HG02970 (cell line): Measurements from ENCODE around the gene MS4A6E.
"Not testable (repeated sequence)": the region's sequence is repeated elsewhere in the genome, so short reads cannot be mapped to it uniquely, and the experiment has no call there.

ENCODE experiments used
- ATAC-seq: cut with Tn5 transposase; IDR thresholded peaks from one replicate; pipeline ENCODE4 v1.9.1; 2021; ENCODE audit warnings: mild to moderate bottlenecking, moderate library complexity, moderate number of reproducible peaks; ENCODE audit not compliant: unreplicated experiment, low FRiP score

The MS4A6E gene, protein sequence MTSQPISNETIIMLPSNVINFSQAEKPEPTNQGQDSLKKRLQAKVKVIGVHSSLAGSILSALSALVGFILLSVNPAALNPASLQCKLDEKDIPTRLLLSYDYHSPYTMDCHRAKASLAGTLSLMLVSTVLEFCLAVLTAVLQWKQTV

DNA sequence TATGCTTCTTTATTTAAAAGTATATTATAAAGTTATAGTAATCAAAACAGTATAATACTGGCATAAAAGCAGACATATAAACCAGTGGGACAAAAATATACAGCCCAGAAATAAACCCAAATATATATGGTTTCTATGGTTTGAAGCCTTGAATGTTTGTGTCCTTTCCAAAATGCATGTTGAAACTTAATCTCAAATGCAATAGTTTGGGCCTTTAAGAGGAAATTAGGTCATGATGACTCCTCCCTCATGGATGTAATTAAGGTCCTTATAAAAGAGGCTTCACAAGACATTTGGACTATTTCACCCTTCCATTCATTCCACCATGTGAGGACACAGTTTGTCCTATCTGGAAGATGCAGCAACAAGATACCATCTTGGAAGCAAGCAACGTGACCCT is at the start of gene MS4A6E:
MS4A6E (plus strand) TSS at position 301 of the 400 bp plus-strand sequence. CDS start 7,641 bp downstream, outside the sequence.
- ATAC-seq = no peak

DNA sequence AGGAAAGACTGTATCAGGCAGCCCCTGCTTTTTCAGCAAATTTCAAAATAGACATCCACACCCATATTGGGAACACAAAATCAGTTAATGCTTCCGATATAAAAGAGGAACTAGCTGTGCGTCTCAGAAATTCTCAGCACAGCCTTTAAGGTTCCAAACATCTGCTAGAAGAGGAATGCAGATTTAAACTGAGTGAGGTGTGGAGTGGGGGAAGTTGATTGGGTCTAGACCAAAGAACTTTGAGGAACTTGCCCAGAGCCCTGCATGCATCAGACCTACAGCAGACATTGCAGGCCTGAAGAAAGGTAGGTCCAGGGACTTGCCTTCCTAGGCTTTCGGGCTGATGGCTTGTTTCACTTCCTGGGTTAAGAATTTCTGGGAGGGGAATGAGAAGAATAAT is 46.6 kb upstream of the MS4A6E start, which contains the start of gene MS4A4A:
MS4A4A (plus strand) TSS at position 255 of the 400 bp plus-strand sequence; CDS start at position 265, 10 bp downstream.
- no peak for ATAC-seq

DNA sequence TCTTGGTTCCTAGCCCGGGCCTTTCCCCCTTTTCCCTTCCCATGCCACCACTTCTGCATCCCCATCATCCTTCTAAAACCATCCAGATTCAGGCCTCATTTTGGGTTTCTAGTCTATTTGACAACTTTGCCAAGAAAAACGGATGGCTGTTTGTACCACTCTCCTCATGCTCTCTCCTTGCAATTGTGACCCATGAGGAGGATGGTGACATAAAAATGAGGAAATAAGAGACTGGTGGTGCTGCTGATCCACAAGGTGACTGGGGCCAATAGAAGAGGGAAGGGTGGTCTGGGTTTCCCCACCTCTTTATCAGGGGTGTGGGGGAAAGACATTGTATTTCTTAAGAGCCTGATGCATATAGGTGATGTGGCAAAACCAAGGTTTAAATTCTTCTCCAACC is 45.6 kb upstream of the MS4A6E start:
- ATAC-seq = no peak

DNA sequence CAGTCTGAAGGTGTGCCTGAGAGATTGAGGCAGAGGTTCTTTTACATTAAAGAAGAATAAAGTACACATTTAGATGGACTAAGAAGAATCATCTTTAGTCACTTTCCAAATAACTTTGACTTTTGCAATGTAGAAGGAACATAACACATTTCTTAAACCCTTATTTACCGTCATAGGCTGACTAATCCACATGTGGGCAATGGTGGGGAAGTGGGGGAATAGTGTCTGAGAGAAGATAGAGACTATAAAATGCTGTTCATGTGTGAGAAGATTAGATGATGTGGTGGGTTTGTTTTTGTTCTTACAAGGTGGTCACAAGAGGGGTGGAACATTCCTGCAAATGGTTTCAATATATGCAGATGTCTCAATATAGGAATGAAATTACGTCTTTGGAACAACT is 44.8 kb upstream of the MS4A6E start:
- no peak for ATAC-seq

DNA sequence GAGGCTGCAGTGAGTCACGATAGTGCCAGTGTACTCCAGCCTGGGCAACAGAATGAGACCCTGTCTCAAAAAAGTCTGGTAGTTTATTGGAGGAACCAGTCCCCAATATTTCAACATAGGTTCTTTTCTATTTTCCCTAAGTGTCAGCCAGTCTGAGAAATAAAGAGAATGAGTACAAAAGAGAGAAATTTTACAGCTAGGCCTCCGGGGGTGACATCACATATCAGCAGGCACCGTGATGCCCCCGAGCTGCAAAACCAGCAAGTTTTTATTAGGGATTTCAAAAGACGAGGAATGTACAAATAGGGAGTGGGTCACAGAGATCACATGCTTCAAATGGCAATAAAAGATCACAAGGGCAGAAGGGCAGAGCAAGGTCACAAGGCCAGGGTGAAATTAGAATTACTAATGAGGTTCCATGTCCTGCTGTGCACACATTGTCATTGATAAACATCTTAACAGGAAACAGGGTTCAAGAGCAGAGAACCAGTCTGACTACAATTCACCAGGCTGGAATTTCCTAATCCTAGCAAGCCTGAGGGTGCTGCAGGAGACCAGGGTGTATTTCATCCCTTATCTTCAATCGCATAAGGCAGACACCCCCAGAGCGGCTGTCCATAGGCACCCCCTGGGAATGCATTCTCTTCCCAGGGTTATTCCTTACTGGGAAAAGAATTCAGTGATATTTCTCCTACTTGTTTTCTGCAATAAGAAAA is 41.5 kb upstream of the MS4A6E start:
- ATAC-seq = not testable (repeated sequence)

DNA sequence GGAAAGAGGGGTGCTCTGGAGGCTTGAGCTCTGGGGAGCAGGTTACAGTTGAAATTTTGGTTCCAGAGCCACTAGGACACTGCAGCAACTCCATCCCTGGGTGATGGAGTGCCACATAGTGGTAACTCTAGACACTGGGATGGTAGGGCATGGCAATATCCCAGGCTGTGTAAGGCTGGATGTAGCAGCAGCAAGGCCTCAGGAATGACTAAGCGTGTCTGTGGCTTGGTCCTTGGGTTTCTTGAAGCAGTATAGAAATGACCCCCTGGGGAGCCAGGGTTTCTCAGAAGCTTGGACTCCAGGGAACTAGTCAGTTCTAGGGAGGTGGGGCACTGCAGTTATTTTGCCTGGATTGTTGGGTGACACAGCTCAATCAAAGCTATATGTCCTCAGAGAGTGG is 38.5 kb upstream of the MS4A6E start:
- ATAC-seq = no peak

DNA sequence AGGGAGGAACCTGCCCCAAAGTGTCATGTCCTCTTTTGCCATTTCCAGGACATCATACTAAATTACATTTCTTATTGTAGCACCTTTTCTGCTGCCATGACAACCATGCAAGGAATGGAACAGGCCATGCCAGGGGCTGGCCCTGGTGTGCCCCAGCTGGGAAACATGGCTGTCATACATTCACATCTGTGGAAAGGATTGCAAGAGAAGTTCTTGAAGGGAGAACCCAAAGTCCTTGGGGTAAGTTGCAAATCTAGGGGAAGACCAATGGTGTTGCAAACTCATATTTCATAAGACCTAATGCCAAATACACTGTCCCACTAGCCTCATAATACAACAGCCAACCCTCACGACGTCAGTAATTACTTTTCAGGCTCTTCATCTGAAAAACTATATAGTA is 34.9 kb upstream of the MS4A6E start:
- no peak for ATAC-seq

DNA sequence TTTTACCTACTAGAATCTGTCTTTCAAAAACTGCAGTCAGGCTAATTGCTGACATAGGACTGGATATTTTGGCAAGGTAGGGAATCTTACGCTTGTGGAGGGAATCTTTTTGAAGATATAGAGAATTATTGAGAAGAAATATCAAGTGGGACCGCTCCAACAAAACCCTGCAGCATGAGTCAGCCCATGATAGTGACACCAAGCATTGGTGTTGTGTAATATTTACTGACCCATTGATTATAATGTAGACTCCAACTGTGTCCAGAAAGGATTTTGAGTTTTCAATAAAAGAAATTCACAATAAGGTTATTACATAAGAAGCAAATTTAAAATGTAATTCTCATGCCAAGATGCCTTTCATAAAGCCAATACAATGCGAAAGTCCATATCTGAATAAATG is 25.9 kb upstream of the MS4A6E start:
- ATAC-seq = no peak

DNA sequence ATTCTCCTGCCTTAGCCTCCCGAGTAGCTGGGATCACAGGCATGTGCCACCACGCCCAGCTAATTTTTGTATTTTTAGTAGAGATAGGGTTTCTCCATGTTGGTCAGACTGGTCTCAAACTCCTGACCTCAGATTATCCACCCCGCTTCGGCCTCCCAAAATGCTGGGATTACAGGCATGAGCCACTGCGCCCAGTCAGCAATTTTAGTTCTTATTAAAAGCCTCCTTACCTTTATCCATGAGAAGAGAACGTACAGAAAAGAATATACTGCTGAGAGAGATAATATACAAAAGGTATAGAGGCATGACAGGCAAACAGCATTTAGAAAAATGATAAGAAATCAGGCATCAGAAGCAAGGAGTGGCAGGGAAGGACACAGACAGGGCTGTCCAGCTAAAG is 25.2 kb upstream of the MS4A6E start:
- not testable (repeated sequence) for ATAC-seq

DNA sequence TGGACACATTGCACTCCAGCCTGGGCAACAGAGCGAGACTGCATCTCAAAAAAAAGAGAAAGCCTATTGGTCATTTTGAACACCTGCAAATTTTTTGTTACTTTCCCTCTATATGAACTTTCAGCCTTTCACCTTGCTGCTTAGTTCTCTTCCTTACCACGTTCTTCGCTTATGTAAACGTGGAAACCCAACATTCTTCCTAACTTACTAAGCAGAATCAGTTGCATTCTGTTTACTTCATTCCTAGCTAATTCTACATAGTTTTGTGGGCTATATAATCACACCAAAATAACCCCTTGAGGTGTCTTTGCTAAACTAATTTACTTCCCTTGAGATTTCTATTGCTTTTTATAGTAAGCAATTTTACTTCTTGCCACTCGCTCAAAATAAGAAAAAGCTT is 23.4 kb upstream of the MS4A6E start:
- ATAC-seq = no peak

DNA sequence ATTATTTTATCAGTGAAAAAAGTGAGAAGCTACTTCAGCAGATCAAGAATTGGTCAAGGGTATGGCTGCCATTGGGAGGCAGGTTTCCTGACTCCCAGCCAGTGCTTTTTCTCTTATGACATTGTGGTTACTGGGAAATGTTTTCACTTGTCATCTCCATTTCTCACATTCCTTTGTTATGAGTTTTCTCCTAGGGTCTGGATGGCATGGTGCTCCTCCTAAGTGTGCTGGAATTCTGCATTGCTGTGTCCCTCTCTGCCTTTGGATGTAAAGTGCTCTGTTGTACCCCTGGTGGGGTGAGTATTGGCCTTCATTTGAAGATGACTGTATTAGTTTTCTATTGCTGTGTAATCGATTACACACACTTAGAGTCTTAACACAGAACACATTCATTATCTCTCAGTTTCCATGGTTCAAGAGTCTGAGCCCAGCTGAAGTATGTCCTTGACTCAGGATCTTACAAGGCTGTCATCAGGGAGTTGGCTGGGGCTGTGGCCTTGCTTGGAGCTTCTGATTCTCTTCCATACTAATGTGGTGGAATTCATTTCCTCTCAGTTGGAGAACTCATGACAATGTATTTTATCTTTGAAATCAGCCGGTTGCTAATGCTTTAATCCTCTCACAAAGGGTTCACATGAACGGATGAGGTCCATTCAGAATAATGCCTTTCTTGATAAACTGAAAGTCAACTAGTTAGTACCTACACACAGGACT is 21.0 kb upstream of the MS4A6E start:
- ATAC-seq = no peak

DNA sequence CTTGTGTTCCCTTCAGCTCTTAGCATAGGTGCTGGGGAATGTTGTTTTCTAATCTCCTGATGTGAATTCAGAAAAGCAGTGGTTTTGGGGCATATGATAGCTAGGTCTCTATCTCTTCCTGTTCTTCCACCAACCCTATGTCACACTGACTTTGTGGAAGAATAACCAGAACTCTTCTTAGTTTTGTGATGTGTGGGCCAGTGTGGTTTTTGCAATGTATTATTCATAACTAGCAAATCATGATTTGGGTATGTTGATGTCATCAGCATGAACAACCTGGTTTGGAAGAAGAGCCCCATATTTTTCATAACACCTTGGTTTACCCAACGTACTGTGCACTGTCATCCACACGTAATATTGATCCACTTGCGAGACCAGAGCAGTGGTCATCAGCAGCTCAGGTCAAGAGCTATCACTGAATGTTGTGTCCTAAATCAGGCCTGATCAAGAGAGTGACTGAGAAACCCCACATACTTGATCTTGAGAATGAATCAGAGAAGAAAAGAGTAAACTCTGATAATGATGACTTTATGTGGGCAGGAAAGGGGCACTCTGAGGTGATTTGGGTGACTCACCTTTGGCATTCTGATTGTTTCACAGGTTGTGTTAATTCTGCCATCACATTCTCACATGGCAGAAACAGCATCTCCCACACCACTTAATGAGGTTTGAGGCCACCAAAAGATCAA is 19.4 kb upstream of the MS4A6E start:
- ATAC-seq = no peak

DNA sequence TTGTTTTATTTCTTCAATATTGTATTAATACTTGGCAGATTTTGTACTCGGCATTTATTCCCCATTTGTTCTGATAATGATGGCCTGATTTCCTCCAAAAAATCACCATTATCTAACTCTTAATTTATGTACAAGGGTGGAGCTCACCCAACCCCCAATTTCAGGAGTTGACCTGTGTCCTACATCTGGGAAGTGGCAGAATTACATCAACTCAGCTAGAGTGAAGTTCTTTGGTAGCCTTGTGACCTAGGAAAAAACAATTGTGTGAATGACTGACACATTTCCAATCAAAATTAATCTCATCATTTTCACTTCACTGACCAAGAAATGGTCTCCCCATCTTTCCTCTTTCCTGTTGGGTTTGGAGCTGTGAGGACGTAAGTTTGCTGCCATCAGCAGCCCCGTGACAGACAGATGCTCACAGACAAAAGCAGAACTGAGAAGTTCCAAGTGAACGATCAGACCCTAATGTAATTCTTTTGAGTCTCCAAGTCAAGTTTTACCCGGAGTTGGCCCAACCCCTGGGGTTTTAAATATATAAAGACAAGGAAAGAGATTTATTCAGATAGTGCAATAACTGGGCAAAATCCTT is 16.6 kb upstream of the MS4A6E start:
- no peak for ATAC-seq

DNA sequence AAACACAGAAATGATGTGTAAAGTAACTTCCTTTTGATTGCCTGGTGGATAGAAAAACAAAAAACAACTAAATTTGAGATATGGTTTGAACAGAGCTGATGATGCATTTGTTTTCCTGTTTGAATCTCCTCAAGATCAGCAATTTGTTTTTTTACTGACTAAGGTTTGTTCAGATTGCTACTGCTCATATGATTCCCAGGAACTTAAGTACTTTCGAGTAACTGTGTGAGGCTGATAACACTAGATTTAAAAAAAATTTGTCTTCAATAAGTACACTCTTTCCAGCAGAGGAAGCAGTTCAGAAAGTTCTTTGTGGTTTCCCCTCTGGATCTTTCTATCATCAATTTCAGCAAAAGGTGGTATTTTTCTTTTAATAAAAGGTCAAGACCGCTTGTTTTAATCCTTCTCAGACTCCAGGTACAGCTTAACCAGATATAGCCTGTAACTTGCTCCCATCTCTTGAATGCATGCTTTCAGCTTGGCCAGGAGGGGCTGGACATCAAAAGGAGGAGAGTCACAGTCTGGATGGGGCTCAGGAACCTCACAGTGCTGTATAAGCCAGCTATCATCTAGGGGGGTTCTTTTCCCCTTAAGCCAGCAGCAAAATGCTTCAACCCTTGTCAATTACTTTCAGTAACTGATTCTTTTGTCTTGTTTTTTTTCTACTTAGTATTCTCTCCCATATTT is 12.3 kb upstream of the MS4A6E start:
- no peak for ATAC-seq

DNA sequence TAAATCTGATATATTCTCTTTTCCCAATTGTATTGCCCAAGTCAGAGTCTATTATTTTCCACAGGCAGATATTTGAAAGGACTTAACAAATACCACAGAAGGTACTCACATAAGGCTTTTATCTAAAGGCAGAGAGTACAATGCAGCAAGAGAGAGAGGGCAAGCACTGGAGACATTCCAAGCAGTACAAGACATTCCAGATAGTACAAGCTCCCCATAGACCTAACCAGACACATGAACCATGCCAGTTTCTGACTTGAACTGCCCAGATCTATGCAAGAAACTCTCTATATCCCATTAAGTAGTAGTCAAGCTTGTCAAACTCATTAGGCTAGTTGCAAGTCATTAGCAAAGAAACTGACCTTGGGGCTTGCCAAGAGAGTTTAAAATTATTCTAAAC is 11.2 kb upstream of the MS4A6E start:
- ATAC-seq = no peak

DNA sequence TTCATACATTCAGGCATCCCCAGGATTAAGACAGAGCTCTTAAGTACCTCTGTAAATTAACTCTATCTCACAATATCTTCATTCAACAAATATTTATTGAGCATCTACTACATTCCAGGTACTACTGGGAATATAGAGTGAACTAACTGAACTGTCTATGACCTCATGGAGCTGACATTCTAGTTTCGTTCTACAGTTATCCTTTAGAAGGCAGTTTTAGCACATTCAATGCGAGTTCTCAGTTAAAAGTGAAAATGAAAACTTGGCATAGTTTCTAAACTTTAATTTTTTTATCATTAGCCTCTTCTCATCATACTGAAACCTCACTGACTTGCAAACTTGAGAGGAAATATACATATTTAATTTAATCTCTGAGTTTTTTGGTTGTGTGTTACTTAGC is 10.7 kb upstream of the MS4A6E start:
- ATAC-seq = no peak

DNA sequence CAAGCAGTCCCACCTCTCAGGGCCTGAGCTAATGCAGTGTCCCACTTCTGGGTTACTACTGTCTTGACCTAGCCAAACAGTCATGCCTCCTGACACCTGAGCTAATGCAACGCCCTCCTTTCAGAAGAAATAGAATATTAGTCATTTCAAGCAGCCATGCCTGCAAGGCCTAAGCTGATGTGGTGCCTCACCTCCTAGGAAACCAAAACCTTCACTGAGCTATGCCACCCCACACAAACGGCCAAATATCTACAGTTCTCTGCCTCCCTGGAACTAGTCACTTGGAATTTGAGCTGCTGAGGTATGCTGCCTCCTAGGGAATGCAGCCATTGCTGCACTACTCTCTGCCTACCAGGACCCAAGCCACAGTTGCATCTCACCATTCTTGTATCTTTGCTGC is 8.3 kb upstream of the MS4A6E start:
- ATAC-seq = no peak

DNA sequence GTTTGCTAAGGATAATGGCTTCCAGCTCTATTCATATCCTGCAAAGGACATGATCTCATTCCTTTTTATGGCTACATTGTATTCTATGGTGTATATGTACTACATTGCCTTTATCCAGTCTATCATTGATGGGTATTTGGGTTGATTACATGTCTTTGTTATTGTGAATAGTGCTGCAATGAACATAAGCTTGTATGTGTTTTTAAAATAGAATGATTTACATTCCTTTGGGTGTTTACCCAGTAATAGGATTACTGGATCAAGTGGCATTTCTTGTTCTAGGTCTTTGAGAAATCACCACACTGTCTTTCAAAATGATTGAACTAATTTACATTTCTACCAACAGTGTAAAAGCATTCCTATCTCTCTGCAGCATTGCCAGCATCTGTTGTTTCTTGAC is 6.0 kb upstream of the MS4A6E start:
- ATAC-seq = no peak

DNA sequence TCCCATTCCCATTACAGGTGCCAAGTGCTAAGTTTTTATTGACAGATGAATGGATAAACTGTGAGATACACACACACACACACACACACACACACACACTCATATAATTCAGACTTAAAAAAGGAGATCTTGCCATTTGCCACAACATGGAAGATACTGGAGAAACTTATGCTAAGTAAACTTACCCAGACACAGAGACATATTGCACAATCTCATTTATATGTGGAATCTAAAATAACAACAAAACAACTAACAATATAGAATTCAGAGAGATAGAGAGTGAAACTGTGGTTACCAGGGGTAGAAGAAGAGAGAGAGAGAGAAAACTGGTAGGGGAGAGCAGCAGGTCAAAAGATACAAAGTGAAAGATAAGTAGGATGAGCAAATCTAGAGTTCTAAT is 1.4 kb downstream of the MS4A6E start:
- no peak for ATAC-seq

DNA sequence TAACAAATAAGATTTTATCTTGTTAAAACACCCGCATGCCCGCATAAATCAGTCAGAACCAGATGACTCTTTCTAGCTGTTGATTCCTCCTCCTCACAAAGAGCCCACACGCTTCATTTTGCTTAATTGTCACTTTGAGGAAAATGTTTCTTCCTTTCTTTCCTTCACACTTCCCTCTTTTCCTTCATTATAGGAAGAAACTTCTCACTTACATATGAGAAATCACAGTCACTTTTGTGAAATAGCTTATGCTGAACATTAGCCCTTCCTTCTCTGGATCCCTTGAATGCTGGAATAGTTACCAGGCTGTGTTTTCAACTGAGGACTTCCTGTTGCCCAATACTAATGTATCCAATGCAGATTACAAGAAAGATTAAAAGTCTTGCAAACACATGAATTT is 5.8 kb downstream of the MS4A6E start:
- no peak for ATAC-seq
